SK-N-SH (cell line): ENCODE data around the gene B3GNT4. TPM values are rescaled to one million over a fixed set of nuclear protein-coding genes. Genes with fewer than 3 reads are reported as not detected.
A peak's percentile ranks its signal among the peaks of the same experiment; 100 is the strongest.
"Not testable (repeated sequence)": the region's sequence is repeated elsewhere in the genome, so short reads cannot be mapped to it uniquely, and the experiment has no call there.

Experiments used
- CTCF ChIA-PET: fragments of 300-600, 350-600 bp; formaldehyde crosslinking; extraction: SDS; loops from one replicate; lab custom pipeline; 2021; lab: Yijun Ruan, JAX
- POLR2A ChIA-PET: fragments of 350-600 bp; sonication (Branson Sonifier 250); formaldehyde crosslinking; extraction: SDS; loops from one replicate; lab custom pipeline; 2020; ENCODE audit warnings: antibody characterized with exemption, inconsistent platforms; lab: Yijun Ruan, JAX
- DNase-seq: peaks from one replicate; pipeline ENCODE4 v3.0.0; 2012
- H2AFZ ChIP-seq: fragments of 200-600 bp; sonication (generic); 2 replicates; pipeline ENCODE4 v1.8.1; 2016; ENCODE audit warnings: antibody characterized with exemption, mild to moderate bottlenecking, low read depth
- H3F3A ChIP-seq: fragments of 200-600 bp; sonication (generic); replicated peaks from 2 replicates; pipeline ENCODE3; 2016; ENCODE audit warnings: antibody characterized with exemption, mild to moderate bottlenecking; ENCODE audit not compliant: insufficient read depth
- H3K27ac ChIP-seq, 2 experiments: fragments of 200-500 bp in 1 of 2; fragments of 200-600 bp in 1 of 2; sonication (Bioruptor generic) in 1 of 2; sonication (generic), shearing (Covaris generic) in 1 of 2; 2 replicates each; pipeline versions ENCODE4 v1.5.1 to v1.6.1; 2014 to 2016; ENCODE audit warnings: low read depth in 2 of 2, inconsistent platforms in 1 of 2, low read length in 1 of 2, mild to moderate bottlenecking in 1 of 2, mixed read lengths in 1 of 2
- H3K27me3 ChIP-seq: fragments of 200-600 bp; sonication (generic), shearing (Covaris generic); 2 replicates; pipeline ENCODE4 v1.6.1; 2016; ENCODE audit warnings: mixed run types; ENCODE audit not compliant: insufficient read depth
- H3K36me3 ChIP-seq, 2 experiments: fragments of 200-500 bp in 1 of 2; fragments of 200-600 bp in 1 of 2; sonication (Bioruptor generic) in 1 of 2; sonication (generic) in 1 of 2; replicated peaks in 1 of 2; 2 replicates each; pipeline versions ENCODE3 to v1.5.1; 2014 to 2016; ENCODE audit warnings: low read length in 1 of 2, mild to moderate bottlenecking in 1 of 2; ENCODE audit not compliant: insufficient read depth in 2 of 2, control insufficient read depth in 1 of 2
- H3K4me1 ChIP-seq, 2 experiments: fragments of 200-500 bp in 1 of 2; fragments of 200-600 bp in 1 of 2; sonication (Bioruptor generic) in 1 of 2; sonication (generic), shearing (Covaris generic) in 1 of 2; 2 replicates each; pipeline versions ENCODE4 v1.5.1 to v1.6.1; 2014 to 2016; ENCODE audit warnings: low read depth in 1 of 2, low read length in 1 of 2, mixed run types in 1 of 2; ENCODE audit not compliant: insufficient read depth in 2 of 2, control insufficient read depth in 1 of 2
- H3K4me2 ChIP-seq: fragments of 200-600 bp; sonication (generic), shearing (Covaris generic); 2 replicates; pipeline ENCODE4 v1.6.1; 2017; ENCODE audit warnings: mixed run types
- H3K4me3 ChIP-seq, 2 experiments: fragments of 200-500 bp in 1 of 2; fragments of 200-600 bp in 1 of 2; sonication (Bioruptor generic) in 1 of 2; sonication (generic), shearing (Covaris generic) in 1 of 2; 2 replicates each; pipeline versions ENCODE4 v1.5.1 to v1.8.1; 2014 to 2016; ENCODE audit warnings: low read depth in 2 of 2, inconsistent platforms in 1 of 2, low read length in 1 of 2, mild to moderate bottlenecking in 1 of 2, mixed read lengths in 1 of 2, moderate library complexity in 1 of 2
- H3K79me2 ChIP-seq: fragments of 200-600 bp; sonication (generic); 2 replicates; pipeline ENCODE4 v1.8.1; 2017; ENCODE audit warnings: mild to moderate bottlenecking; ENCODE audit not compliant: insufficient read depth
- H3K9ac ChIP-seq: fragments of 200-600 bp; sonication (generic); 2 replicates; pipeline ENCODE4 v1.6.1; 2017; ENCODE audit warnings: mixed run types
- H3K9me2 ChIP-seq: fragments of 200-600 bp; sonication (generic); 2 replicates; pipeline ENCODE4 v1.6.1; 2017; ENCODE audit warnings: mixed run types
- H3K9me3 ChIP-seq: fragments of 200-600 bp; sonication (generic); 2 replicates; pipeline ENCODE4 v1.6.1; 2017; ENCODE audit warnings: mixed run types, mild to moderate bottlenecking, moderate library complexity
- H4K20me1 ChIP-seq: fragments of 200-600 bp; sonication (generic); 2 replicates; pipeline ENCODE4 v1.6.1; 2017; ENCODE audit warnings: mild to moderate bottlenecking, mixed run types; ENCODE audit not compliant: insufficient read depth
- EP300 ChIP-seq, 2 experiments: IDR thresholded peaks; 2 replicates each; pipeline versions ENCODE4 v1.4.0 to v1.6.1; 2012; ENCODE audit warnings: borderline replicate concordance in 1 of 2, low read depth in 1 of 2, low read length in 1 of 2
- EZH2phosphoT487 ChIP-seq: fragments of 200-600 bp; sonication (generic); IDR thresholded peaks from 2 replicates; pipeline ENCODE4 v1.6.1; 2017; ENCODE audit warnings: low read depth, mixed run types, mild to moderate bottlenecking, antibody characterized with exemption, moderate library complexity, borderline replicate concordance
- JUND ChIP-seq: IDR thresholded peaks from 2 replicates; pipeline ENCODE4 v1.4.0; 2012
- NRF1 ChIP-seq: IDR thresholded peaks from 2 replicates; pipeline ENCODE4 v1.6.1; 2012; ENCODE audit warnings: low read depth, mild to moderate bottlenecking, low read length
- RAD21 ChIP-seq: IDR thresholded peaks from 2 replicates; pipeline ENCODE4 v1.6.1; 2012; ENCODE audit warnings: mild to moderate bottlenecking, low read length
- RXRA ChIP-seq: IDR thresholded peaks from 2 replicates; pipeline ENCODE4 v1.4.0; 2012; ENCODE audit warnings: low read depth, mild to moderate bottlenecking, borderline replicate concordance
- YY1 ChIP-seq: IDR thresholded peaks from 2 replicates; pipeline ENCODE4 v1.4.0; 2012; ENCODE audit warnings: low read depth, mild to moderate bottlenecking
- WGBS: methylation state at CpG from one replicate; pipeline ENCODE4 v1.1.6; 2017; ENCODE audit warnings: low lambda C conversion rate; 5-methylcytosine and 5-hydroxymethylcytosine counted together
- polyA plus RNA-seq, 3 experiments: library from polyadenylated mRNA; depleted of rRNA; stranded (reverse); fragments of >200 nt; gene quantifications; 2 replicates each; pipeline ENCODE4 v1.2.3, GENCODE V29; 2012
- TF ChIP-seq, protein P1 (sequence below): IDR thresholded peaks from 2 replicates; pipeline ENCODE4; 2012
- TF ChIP-seq, protein P2 (sequence below): IDR thresholded peaks from 2 replicates; pipeline ENCODE4 v1.4.0; 2012; ENCODE audit warnings: low read depth

Gene B3GNT4
- polyA plus RNA-seq, 1 of the 3 experiments (the other 2 are of a cell fraction) = 0.81 TPM

DNA sequence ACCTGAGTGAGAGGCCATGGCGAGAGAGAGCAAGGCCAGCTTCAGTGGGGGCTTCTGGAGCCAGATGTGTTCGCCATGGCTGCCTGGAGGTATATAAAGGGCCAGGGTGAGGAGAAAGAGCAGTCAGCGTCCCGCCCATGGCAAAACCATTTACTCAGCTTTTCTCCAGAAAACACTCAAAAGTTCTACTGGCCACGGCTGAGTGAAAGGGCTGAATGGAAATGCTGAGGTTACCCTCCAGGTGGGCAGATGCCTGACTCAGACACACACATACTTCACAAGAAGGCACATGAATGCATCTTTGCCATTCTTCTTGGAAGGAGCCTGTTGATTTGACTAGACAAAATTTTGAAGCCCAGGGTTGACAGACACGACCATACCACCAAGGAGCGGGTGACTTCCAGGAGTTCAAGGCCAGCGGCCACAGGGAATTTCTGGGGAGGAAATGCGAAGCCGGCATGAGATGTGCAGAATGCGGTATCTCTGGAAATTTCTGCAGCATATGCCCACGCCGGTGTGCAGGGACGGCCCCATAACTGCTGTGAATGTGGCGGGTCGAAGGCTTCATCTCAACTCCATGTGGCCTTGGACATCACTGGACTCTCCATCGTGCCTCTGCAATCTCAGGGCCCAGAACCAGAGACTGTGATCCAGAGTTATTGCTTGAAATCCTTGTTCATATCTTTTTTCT is 29.2 kb upstream of the B3GNT4 start, which contains the start of gene IL31:
Gene IL31 (minus strand): TSS at position 67 of the 691 bp plus-strand sequence. CDS start 49 bp downstream, at position 18.
- Histone ChIP-seq H3K4me3 (no peak within 1 kb of the TSS), H2AFZ (no peak within 1 kb of the TSS), H3K9ac (no peak within 1 kb of the TSS), H3K9me3 (no peaks in the 10 kb centered on the region), H3K79me2 (no peaks in the 10 kb centered on the region), H3K9me2 (no peaks in the 10 kb centered on the region), H3F3A (no peaks in the 10 kb centered on the region), H3K4me1 (no peaks in the 10 kb centered on the region), H3K27me3 (no peaks in the 10 kb centered on the region), H3K36me3 (no peaks in the 10 kb centered on the region), H3K4me2 (no peak within 1 kb of the TSS), H3K27ac (no peak within 1 kb of the TSS), H4K20me1 (no peaks in the 10 kb centered on the region)
- no peak for DNase-seq
- WGBS = 82% methylated on average over 17 of the region's 17 CpGs
- ChIA-PET CTCF (no interaction called here), POLR2A (no interaction called here)
- no peak for TF ChIP-seq EP300 (IDR thresholded peaks at IDR 0.05; ENCODE audit: borderline replicate concordance in 1 of 2, low read depth in 1 of 2, low read length in 1 of 2)
- no peak for TF ChIP-seq YY1
- no peak for TF ChIP-seq RXRA
- TF ChIP-seq, protein P1, sequence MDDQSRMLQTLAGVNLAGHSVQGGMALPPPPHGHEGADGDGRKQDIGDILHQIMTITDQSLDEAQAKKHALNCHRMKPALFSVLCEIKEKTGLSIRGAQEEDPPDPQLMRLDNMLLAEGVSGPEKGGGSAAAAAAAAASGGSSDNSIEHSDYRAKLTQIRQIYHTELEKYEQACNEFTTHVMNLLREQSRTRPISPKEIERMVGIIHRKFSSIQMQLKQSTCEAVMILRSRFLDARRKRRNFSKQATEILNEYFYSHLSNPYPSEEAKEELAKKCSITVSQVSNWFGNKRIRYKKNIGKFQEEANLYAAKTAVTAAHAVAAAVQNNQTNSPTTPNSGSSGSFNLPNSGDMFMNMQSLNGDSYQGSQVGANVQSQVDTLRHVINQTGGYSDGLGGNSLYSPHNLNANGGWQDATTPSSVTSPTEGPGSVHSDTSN = no peak
- TF ChIP-seq, protein P2, sequence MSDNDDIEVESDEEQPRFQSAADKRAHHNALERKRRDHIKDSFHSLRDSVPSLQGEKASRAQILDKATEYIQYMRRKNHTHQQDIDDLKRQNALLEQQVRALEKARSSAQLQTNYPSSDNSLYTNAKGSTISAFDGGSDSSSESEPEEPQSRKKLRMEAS = no peak
- no peak for TF ChIP-seq JUND

DNA sequence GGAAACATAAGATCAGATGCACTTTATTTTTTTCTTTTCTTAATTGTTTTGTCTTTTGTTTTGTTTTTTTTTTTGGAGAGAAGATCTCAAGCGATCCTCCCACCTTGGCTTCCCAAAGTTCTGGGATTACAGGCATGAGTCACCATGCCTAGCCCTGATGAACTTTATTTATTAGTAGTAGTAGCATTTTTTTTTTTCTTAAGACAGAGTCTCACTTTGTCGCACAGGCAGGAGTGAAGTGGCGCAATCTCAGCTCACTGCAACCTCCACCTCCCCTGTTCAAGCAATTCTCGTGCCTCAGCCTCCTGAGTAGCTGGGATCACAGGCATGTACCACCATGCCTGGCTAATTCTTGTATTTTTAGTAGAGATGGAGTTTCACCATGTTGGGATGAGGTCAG is 27.0 kb upstream of the B3GNT4 start:
- H3K4me2 ChIP-seq, DNase-seq, H3K27me3 ChIP-seq, H3K79me2 ChIP-seq, POLR2A ChIA-PET, H3K9me3 ChIP-seq, H3K9me2 ChIP-seq, H2AFZ ChIP-seq, H3K27ac ChIP-seq, H3K4me1 ChIP-seq, H4K20me1 ChIP-seq, H3F3A ChIP-seq, H3K36me3 ChIP-seq, H3K9ac ChIP-seq, H3K4me3 ChIP-seq: not testable (repeated sequence)
- WGBS = 76% methylated on average over 4 of the region's 4 CpGs
- CTCF ChIA-PET = interaction anchor here (1.3 to 2.2 kb wide), 2 partner anchors 14 to 22 kb away, joined by 4 to 7 read pairs; no protein-coding TSS in a partner anchor

DNA sequence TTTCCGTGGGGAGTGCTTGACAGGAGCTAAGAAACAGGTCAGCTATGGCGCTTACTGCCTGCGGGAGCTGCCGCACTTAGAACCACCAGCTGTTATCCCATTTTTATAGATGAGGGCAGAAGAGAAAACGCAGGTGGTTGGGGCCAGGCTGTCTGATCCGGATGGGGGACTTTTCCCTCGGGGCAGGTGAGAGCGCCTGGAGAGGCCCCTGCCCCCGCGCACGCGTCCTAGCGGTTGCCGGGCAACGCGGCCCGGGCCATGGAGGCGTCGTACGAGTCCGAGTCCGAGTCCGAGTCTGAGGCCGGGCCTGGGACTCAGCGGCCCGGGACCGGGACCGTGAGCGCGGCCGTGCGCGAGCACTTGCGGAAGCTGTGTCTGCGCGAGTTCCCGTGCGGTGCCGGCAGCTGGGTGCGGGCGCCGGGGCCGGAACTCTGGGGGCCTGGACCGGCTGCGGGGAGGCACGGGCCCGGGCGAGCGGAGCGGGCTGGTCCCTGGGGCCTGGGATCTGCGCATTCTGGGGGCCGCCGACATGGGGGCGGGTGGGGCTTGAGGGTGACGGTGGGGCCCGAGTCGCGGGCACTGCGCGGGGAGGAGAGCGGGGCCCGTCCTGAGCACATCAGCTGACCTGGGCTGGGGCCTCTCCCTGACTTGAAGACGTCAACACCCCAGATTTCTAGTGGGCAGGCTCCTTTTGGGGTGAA is 20.5 kb upstream of the B3GNT4 start, which contains the start of gene LRRC43:
Gene LRRC43 (plus strand): TSS at position 237 of the 701 bp plus-strand sequence. CDS start 22 bp downstream, at position 259.
- ChIA-PET CTCF (interaction anchor here (1.1 to 2.2 kb wide), 7 partner anchors 8 to 173 kb away, joined by 3 to 14 read pairs (median 4); no protein-coding TSS in a partner anchor), POLR2A (no interaction called here)
- no peaks in the 10 kb centered on the region for H4K20me1 ChIP-seq
- WGBS = 25% methylated on average over 26 of the region's 63 CpGs
- peak within 1 kb of the TSS; percentile 70; the same call in 1 of the 2 replicates for H2AFZ ChIP-seq
- H3F3A ChIP-seq = peaks cover 5% of the 10 kb centered on the region
- no peaks in the 10 kb centered on the region for H3K36me3 ChIP-seq
- H3K79me2 ChIP-seq = no peaks in the 10 kb centered on the region
- TF ChIP-seq EP300 (IDR thresholded peaks at IDR 0.05; ENCODE audit: borderline replicate concordance in 1 of 2, low read depth in 1 of 2, low read length in 1 of 2) (0 out of 4 replicates have a peak, but pooled peaks of 1 of the 2 experiments have one; percentile 24), RAD21 (no peak), NRF1 (0 out of 2 replicates have a peak, but pooled peaks have one; percentile 16), EZH2phosphoT487 (no peak)
- peak within 1 kb of the TSS; percentile 63 for H3K4me2 ChIP-seq
- no peak within 1 kb of the TSS for H3K9ac ChIP-seq
- H3K4me3 ChIP-seq = peak within 1 kb of the TSS; percentile 39 to 46; a peak in 3 of 4 replicates
- peak; percentile 83 for DNase-seq
- no peaks in the 10 kb centered on the region; a peak in 1 of 4 replicates for H3K4me1 ChIP-seq
- no peaks in the 10 kb centered on the region for H3K9me2 ChIP-seq
- H3K9me3 ChIP-seq = no peaks in the 10 kb centered on the region
- H3K27me3 ChIP-seq = no peaks in the 10 kb centered on the region
- H3K27ac ChIP-seq = no peak within 1 kb of the TSS
